Islet precursor cell (in vitro differentiated cells): ENCODE results near the gene ATG7.
"Not testable (repeated sequence)": the region's sequence is repeated elsewhere in the genome, so short reads cannot be mapped to it uniquely, and the experiment has no call there.

Experiments used
- DNase-seq: peaks from one replicate; pipeline ENCODE4 v3.0.0-alpha.2; 2018

Gene ATG7

DNA sequence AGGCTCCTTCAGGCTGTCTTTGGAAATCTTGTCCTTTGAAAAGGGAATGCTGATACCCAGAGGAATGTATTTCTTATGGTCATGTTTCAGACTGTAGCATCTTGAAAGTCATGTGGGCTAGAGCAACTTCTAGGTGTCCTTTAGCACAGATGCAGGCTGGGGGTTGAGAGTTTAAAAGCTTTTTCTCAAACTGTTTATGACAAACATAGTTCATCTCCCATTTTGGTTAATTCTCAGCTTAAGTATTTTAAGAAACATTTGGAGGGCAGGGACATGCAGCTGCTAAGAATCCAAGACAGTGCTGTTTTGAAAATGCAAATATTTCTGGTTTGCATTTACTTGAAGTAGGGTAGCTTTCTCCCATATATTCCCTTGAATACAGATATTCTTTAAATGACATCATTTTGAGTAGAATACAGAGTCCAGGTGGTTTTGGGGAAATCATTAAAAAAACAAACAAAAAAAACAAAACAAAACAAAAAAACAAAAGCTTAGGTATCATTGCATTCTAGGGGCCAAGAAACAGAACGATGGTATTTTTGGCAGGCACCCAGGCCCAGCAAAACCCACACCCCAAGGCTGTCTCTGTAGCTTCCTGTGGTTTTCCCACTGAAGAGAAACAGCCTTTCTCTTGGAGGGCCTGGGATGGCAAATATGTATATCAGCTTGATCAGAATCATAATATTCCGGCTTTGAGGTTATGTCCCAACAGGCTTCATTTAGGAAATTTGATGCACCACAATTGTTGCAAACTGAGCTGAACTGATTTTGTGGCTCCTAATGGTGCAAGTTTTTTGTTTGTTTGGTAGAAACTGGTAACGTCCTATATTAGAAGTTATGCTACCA is 120.0 kb downstream of the ATG7 start:
- DNase-seq: no peak

DNA sequence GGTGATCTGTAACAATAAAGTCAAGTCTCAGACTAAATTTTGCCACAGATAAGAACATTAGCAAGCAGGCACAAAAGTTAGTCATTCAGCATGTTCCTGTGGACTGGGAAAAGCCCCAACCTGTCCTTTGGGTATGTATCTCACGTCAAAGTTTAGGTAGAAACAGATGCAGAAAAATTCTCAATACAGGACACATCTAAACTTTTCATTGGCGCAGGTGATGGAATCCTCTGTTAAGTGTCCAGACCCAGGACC is 120.6 kb downstream of the ATG7 start:
- no peak for DNase-seq

DNA sequence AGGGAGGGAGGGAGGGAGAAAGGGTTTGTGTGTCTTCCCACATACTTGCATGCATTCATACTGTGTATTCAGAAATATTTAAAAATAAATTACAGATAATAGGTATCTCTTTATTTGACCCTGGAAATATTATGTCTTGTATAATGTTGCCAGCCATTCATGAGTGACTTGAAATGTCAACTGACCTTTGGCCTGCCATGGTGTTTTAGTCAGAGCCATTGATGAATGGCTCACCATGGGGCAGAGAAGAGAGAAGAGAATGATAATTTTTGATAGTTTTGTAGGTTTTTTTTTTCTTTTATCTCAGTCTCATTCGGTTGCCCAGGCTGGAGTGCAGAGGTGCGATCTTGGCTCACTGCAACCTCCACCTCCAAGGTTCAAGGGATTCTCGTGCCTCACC is 121.2 kb downstream of the ATG7 start:
- no peak for DNase-seq

DNA sequence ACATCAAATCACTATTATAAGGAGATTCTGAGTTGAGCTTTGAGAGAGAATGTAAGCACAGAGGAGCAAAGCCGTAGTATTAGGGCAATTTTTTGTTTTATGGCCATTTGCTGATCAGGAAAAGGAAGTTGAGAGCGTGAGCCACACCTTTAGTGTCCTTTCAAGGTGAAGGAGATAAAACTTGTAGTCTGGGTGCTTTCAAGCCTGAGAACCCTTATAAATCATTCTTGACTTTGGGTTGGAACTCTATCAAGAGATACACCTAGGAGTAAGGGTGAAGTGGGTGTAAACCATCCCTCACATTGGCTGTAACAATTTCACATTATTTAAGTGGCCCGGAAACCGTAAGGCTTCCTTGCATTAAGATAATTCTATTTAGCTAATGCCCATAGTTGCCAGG is 122.2 kb downstream of the ATG7 start:
- no peak for DNase-seq

DNA sequence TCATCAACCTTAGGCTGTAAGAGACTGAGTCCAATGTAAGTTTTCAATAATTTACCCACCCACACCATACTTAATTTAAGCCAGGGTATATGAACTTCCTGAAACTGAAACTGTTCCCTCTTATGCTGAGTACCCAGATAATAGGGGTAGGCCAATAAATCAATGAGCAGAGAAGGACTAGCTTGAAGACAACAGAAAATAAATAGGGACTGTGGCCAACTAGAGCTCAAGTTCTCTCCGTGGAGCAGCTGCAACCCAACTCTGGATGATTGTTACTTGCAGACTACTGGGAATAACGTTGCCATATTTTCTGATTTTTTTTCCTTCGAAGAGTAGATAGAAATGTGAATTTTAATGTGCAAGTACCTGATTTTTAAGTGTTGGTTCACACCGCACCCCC is 128.0 kb downstream of the ATG7 start:
- DNase-seq: no peak

DNA sequence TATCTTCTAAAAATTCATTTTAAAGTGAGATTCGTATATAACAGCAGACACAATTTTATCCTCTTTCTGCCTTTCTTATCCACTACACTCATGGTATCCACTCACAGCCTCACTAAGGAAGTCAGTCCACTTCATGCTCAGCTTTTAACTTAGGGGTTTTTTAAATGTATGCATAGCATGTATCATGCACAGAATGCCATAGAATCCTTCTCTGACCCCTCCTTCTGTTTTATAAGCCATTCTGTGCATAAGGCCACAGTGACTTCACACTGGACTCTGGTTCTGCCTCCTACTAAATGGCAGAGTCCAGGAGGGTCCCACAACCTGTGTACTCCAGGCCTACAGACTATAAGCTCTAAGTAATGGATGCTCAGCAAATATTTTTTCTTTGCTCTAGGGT is 129.2 kb downstream of the ATG7 start:
- DNase-seq: no peak

DNA sequence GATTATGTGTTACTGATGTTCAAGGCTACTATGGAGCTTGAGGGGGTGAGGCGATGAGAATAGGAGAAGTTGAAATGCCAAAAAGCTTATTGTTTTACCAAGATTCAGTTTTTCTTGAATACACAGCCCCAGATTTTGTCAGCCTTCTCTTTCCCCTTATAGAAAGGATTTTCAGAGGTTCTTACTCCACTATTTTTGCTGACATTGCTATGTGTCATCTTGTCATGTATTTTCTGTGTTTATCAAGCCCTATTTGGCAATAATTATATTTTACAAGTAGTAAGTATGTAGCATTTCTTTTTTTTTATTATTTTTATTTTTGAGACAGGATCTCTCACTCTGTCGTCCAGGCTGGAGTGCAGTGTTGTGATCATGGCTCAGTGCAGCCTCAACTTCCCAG is 133.1 kb downstream of the ATG7 start:
- no peak for DNase-seq

DNA sequence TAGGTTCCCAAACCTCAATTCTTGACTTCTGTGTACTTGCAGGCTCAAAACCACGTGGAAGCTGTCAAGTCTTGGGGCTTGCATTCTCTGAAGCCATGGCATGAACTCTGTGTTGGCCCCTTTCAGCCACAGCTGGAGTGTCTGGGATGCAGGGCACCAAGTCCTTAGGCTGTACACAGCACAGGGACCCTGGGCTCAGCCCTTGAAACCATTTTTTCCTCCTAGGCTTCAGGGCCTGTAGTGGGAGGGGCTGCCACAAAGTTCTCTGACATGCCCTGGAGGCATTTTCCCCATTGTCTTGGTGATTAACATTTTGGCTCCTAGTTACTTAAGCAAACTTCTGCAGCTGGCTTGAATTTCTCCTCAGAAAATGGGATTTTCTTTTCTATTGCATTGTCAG is 135.4 kb downstream of the ATG7 start:
- DNase-seq: no peak

DNA sequence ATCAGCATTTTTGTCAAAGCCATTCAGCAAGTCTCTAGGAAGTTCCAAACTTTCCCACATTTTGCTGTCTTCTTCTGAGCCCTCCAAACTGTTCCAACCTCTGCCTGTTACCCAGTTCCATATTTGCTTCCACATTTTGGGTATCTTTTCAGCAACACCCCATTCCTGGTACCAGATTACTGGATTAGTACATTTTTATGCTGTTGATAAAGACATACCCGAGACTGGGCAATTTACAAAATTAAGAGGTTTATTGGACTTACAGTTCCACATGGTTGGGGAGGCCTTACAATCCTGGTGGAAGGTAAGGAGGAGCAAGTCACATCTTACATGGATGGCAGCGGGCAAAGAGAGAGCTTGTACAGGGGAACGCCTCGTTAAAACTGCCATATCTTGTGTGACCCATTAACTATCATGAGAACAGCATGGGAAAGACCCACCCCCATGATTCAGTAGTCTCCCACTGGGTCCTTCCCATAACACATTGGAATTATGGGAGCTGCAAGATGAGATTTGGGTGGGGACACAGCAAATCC is 136.2 kb downstream of the ATG7 start:
- not testable (repeated sequence) for DNase-seq

DNA sequence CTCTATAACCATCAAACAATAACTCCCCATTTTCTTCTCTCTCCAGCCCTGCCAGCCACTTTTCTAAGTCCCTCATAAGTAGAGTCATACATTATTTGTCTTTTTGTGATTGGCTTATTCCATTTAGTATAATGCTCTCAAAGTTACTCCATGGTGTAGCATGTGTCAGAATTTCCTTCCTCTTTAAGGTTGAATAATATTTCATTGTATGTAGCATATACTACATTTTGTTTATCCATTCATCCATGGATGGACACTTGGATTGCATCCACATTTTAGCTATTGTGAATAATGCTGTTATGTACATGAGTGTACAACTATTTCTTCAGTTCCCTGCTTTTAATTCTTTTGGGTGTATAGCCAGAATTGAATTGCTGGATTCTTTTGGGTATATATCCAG is 138.4 kb downstream of the ATG7 start:
- DNase-seq: no peak

DNA sequence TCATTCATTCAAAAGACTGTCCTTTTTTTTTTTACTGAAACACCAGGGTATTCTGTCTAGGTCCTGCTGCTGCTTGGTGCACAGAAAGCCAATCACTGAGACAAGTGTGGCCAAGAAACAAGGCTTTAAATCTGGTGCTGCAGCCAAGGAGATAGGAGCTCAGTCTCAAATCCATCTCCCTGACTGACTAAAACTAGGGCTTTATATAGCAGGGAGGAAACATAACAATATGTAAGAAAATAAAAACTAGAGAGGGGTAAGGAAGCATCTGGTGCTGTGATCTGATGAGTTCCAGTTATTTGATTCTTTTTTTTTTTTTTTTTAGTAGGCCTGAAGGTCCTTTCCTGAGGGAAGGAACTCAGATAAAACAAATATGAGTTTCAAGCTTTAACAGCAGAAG is 139.8 kb downstream of the ATG7 start:
- no peak for DNase-seq

DNA sequence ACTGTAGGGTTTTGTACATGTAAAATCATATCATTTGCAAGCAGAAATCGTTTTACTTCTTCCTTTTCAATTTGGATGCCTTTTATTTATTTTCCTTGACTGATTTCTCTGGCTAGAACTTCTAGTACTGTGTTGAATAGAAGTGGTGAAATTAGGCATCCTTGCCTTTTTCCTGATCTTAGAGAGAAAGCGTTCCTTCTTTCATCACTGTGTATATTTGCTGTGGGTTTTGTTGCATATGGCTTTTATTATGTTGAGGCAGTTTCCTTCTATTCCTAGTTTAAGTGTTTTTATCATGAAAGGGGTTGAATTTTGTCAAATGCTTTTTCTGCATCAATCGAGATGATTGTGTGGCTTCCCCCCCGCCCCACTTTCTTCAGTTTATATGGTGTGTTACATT is 140.9 kb downstream of the ATG7 start:
- DNase-seq: no peak

DNA sequence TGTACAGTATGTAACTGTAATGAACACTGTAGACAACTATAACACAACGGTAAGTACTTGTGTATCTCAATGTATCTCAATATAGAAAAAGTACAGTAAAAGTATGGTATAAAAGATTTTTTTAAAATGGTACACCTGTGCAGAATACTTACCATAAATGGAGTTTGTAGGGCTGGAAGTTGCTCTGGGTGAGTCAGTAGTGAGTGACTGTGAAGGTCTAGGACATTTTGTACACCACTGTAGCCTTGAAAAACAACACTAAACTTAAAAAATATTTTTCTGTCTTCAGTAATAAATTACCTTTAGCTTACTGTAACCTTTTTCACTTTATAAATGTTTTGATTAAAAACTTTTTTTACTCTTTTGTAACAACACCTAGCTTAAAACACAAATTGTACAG is 142.9 kb downstream of the ATG7 start:
- no peak for DNase-seq

DNA sequence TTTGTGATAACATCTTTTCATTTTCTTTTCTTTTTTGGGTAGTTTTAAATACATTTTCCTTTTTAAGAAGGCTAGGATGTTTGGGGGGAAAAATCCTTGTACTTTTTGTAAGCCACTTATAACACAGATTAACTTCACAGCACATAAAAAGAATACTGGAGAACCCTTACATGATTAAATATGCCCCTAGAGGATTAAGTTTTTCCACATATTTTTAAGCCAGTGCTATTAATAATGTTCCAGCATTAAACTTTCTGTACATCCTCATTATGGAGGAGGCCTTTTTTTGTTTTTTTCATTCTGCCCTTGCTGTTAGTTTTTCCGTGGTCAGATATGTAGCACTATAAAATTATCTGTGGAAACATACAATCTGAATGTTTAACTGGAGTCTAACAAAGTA is 147.9 kb downstream of the ATG7 start:
- DNase-seq: no peak

DNA sequence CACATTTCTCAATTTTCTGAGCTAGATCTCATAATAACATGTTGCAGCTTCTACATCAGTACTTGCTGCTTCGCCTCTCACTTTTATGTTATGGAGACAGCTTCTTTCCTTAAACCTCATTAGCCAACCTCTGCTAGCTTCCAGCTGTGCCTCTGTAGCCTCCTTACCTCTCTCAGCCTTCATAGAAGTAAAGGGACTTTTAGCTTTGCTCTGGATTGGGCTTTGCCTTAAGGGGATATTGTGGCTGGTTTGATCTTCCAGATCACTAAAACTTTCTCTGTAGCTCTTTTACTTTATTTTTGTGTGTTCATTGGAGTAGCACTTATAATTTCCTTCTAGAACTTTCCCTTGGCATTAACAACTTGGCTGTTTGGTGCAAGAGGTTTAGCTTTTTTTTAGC is 150.1 kb downstream of the ATG7 start:
- no peak for DNase-seq

DNA sequence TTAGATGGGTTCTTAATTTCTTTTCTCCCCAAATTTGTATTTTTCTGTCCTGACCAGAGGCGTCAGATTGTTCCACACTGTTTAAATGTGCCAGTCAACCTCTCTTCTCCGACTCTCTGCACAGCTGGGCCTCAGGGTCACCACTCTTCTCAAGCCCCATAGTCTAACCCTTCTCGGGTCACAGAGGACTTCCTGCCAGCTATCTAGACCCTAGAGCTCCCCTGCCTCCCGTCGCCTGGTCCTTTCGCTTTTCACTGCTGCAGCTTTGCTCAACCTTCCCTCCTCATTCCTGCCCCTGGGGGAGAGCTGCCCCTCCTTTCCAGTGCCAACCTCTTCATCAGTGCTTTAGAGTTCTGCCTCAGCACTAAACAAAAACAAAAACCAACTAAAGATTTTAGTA is 151.7 kb downstream of the ATG7 start:
- DNase-seq: no peak

DNA sequence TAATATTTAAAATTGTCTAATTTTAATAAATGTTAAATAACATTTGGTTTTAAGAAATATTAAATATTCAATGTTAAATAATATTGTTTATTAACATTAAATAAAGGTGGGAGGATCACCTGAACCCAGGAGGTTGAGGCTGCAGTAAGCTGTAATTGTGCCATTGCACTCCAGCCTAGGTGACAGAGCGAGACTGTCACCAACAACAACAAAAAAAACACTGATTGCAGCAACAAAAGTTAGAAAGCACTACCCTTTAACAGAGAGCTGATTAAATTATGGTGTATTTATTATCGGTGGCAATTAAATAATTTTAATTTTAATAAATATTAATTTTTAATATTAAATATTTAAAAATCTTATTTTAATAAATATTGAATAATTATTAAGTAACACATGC is 152.1 kb downstream of the ATG7 start:
- DNase-seq: no peak

DNA sequence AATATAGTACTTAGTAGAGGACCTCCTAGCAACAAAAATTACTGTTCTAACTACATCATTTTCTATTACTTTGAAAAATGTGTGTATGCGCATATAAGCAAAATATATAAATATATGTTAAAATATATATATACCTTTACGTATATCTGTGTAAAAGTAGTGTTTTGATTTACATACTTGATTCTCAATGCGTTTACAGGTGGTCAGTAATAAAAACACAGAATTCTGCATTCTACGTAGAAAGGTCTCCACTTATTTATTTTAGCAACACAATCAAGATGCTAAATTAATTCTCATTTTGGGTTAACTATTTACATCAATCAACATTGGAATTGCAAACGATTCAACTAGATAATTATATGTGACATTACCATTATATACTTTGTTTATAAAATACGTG is 158.0 kb downstream of the ATG7 start:
- no peak for DNase-seq

DNA sequence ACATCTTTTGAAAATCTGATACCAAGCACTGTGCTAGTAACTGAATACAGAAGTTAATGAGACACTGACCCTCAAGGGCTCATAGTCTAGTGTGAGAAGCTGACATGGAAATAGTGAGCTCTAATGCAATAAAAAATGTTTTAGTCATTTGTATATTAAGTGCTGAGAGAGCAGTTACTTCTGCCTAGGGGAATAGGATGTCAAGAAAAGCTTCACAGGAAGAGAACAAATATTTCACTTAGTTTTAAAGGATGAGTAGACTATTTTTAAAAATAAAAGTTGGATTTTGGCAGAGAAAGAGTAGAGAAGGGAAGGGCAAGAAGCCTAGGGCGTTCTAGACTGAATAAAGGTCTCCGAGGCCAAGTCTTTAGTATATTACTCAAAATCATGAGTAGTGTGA is 158.4 kb downstream of the ATG7 start:
- DNase-seq: no peak

DNA sequence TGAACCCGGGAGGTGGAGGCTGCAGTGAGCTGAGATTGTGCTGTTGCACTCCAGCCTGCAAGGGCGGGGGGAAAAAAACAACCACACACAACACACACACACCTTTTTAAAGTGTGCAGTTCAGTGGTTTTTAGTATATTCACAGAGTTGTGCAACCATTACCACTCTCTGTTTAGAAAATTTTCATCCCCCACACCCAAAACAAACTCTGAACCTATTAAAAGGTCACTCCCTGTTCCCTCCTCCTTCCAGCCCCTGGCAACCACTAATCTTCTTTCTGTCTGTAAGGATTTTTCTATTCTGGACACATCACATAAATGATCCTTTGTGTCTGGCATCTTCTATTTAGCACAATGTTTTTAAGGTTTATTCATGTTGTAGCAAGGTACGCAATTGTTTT is 159.1 kb downstream of the ATG7 start:
- no peak for DNase-seq

DNA sequence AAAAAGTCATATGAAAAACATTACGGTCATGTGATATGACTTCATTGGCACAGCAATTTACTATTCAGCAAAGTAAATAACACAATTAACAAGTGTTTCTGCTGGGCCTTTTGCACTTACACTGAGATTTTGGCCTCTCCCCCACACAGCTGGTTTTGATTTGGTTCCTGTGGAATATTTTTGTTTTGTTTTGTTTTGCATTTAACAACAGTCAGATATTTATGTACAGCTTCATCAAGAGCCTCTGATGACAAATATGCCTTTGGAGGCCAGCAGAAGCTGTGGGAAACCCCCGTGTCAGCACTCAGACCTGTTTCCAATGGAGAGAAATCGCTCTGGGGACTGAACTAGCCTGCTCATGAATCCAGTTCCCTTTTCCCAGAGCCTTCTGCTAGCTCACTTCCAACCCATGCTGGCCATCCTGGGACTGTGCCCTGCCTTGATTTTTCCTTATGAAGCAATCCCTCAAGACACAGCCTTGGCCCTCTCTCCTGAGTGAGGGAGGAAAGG is 161.9 kb downstream of the ATG7 start:
- no peak for DNase-seq

DNA sequence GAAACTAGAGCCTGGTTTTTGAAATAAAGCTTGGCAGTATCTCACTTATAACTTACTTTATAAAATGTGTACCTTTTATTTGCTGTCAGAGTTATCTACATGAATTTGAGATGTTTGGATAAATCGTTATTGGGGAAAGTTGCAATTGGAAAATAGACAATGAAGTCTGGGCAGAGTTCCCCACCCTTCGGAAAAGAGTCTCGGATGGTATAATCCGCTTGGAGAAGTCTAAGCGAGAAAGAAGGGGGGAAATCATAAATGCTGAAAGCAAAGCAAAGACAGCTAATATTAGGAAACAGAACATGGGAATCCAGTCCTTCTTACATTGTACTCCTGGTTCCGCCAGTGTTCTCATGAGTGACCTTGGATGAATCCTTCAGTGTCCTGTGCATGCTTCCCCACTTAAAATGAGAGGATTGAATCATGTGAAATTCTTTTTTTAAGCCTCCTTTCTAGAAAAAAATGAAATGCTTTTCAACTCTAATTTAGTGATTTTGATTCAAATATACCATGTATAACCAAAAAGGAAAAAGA is 162.4 kb downstream of the ATG7 start:
- DNase-seq: no peak

DNA sequence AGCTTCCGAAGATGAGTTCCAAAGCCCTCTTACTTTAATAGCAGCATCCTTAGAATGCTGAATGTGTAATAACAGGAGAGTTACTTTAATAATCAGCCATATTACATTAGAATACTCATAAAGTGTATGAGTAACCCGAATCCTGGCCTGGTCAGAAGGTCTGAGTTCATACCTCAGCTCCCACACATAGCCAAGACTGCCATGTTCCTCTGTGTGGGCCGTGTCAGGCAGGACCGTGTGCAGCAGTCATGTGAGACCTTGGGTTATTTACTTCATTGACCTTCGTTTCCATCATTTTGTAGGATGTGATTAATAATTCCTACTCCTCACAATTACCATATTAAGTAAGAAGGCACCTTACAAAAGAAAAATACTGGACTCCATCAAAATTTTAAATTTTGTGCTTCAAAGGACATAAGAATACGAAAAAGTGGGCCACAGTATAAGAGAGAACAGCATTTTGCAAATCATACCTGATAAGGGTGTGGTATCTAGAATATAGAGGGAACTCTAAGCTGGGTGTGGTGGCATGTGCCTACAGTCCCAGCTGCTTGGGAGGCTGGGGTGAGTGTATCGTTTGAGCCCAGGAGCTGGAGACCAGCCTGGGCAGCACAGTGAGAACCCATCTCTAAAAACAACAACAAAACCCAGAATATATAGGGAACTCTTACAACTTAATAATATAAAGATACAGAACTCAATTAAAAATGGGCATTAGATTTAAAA is 163.4 kb downstream of the ATG7 start:
- no peak for DNase-seq

DNA sequence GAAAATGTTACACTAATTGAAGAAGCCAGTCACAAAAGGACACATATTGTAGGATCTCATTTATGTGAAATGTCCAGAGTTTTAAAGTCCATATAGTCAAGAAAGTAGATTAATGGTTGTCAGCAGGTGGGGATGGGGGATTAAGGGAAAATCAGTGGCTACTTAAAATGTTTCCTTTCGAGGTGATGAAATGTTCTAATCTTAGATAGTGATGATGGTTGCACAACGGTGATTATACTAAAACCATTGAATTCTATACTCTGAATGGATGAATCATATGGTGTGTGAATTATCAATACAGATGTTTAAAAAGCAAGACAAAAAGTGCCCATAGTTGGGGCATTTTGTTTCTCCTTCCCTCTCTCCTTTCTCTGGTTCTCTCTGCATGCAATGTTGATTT is 164.6 kb downstream of the ATG7 start:
- no peak for DNase-seq
